Hypothalamus (tissue), 51 donors: ENCODE data around the gene CACNA1C.
"Not testable (repeated sequence)": the region's sequence is repeated elsewhere in the genome, so short reads cannot be mapped to it uniquely, and the experiment has no call there.

Experiments
- DNase-seq, 51 donors: peaks; one replicate each; lab custom pipeline; 2025; lab: John Stamatoyannopoulos, UW

Gene CACNA1C

GRCh38 chr12:2070440-2071045, 17.8 kb downstream of the CACNA1C start:
- no peak for DNase-seq

DNA sequence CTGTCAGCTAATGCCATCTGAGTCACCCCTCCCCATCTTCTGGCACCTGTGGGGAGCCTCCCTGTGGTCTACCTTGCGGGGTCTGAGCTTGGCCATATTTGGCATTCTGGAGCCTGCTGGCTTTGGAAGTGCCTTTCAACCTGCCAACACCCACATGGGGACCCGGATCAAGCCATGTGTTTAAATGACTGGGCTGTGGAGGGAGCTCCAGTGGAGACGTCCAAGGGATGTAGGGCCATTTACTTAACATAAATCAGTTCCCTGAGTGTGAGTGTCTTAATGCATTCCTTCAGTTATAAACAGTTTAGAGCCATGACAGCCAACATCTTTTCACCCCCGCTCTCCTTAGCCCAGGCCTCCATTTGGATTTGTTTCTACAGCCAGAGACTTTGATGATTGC, 22.0 kb downstream of the CACNA1C start:
- no peak for DNase-seq

GRCh38 chr12:2075508-2076195, 22.9 kb downstream of the CACNA1C start:
- DNase-seq = no peak

DNA sequence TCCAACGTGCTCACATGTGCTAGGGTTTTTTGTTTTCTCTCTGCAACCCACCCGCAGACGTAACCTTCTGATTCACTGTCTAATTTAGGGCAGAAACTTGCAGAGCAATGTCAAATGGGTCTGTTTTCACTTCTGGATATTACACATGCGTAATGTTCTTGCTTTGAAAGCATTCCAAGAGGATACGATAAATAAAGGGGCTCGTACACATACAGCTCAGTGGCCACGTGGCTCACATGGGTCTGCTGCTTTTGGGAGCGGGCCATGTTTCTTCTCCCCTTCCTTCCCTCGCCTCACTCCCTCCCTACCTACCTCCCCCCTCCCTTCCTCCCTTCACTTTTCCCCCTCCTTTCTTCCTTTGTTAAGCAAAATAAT, 23.4 kb downstream of the CACNA1C start:
- DNase-seq = peak in 1 of 51 donors; percentile 21

DNA sequence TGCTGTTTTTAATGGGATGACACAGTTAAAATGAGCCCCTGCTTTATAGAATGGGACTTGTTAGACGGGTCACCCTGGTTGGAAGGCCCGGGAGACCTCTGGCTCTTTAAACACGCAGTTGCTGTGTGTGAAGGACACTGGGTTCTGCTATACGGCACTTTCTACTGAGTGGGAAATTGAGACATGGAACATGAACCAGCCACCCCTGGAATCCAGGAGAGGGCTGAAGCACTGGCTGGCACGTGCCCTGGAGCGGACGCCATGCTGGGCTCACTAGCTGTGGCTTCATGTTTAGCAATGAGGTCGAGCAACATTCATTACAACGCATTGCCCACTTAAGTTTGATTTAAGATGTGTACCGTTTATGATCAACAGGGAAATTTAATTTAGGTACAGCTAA, 23.9 kb downstream of the CACNA1C start:
- no peak for DNase-seq

DNA sequence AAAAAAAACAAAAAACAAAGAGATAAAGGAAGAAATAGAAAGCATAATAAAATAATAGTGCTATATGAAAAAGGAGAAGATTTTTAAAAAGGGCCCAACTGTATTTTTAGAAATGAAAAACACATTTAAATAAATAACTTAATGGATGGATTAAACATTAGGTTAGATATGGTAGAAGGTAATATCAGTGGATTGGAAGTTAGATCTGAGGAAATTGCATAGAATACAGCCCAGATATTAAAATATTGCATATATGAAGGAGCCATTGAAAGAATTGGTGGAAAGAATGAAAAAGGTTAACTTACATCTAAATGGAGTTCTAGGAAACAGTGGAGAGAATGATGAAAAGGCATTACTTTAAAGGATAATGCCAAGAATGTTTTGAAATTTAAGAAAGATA, 27.8 kb downstream of the CACNA1C start:
- no peak for DNase-seq

- DNase-seq = no peak
These were observed 29.5 kb downstream of the CACNA1C start for GRCh38 chr12:2082321-2082720.

- DNase-seq = no peak
These were observed 30.2 kb downstream of the CACNA1C start for GRCh38 chr12:2083008-2083407.

GRCh38 chr12:2083561-2083960, 30.8 kb downstream of the CACNA1C start:
- no peak for DNase-seq

DNA sequence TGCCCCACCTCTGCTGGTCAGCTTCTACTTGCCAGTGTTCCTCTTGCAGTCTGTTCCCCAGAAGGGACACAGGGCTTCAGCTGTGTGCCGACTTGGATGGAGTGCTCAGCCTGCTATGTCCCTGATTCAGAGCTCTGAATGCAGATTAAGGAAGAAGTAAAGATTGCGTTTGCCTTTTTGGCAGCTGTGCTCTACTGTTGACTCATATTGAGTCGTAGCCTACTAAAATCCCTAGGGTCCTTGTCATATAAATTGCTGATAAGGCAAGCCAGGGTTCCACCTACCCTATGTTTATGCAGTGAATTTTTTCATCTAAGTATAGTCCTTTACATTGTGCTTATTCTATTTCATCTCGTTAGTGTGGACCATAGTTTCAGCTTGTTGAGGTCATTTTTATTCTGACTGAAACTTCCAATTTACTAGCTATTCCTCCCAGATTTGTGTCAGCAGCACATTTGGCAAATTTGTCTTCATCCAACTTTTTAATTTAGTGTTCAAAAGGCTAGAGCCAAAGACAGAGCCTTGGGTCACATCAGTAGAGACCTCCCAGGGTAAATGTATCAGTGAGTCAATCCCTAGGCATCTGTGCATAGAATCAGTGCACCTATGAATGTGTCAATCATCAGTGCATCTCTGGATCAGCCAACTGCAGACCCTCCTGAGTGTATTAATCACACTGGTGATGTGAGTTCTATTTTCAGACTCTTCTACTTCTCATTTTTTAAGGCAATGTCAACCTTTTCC, 31.9 kb downstream of the CACNA1C start:
- no peak for DNase-seq

GRCh38 chr12:2092354-2092753, 39.6 kb downstream of the CACNA1C start:
- DNase-seq = no peak

DNA sequence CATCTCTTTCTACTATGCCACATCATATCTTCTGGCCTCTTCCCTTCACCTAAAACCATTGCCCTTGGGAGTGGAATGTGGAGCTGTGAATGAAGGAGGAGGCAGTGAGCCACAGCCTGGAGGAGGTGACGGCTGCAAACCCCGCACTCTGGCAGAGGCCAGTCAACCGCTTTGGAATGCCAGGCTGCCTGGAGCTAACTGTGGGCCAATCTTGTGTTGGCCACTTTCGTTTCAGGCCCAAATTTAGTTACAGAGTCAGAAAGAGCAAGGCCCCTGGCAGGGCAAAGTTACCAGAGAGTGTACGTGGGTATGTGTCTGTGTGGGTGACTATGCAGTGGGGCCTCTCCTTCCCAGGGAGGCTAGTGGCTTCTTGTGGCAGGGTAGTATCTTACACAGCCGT, 40.1 kb downstream of the CACNA1C start:
- DNase-seq = no peak

- no peak for DNase-seq
These were observed 41.8 kb downstream of the CACNA1C start for GRCh38 chr12:2094597-2094996.

GRCh38 chr12:2095878-2096277, 43.1 kb downstream of the CACNA1C start:
- DNase-seq = no peak

GRCh38 chr12:2097617-2098016, 44.8 kb downstream of the CACNA1C start:
- DNase-seq = no peak

- DNase-seq = no peak
These were observed 46.1 kb downstream of the CACNA1C start for GRCh38 chr12:2098852-2099251.

- no peak for DNase-seq
These were observed 46.8 kb downstream of the CACNA1C start for GRCh38 chr12:2099595-2099994.

GRCh38 chr12:2101359-2101758, 48.6 kb downstream of the CACNA1C start:
- no peak for DNase-seq

DNA sequence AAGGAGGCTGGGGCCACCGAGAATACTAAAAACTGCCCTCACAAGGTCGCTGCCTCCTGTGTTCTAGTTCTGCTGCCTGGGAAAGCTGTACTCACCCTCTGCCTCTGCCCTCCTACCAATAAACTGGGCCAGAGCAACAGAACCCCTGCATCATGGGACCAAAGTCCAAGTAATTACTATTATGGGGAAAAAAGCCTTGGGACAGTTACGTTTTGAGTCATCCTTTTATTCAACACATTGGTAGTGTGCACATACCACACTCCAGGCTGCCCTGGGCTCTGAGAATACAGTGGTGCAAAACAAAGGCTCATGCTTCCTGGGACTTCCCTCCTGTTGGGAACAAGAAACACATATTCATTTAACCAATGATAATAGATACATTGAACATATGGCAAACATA, 49.0 kb downstream of the CACNA1C start:
- DNase-seq = no peak

DNA sequence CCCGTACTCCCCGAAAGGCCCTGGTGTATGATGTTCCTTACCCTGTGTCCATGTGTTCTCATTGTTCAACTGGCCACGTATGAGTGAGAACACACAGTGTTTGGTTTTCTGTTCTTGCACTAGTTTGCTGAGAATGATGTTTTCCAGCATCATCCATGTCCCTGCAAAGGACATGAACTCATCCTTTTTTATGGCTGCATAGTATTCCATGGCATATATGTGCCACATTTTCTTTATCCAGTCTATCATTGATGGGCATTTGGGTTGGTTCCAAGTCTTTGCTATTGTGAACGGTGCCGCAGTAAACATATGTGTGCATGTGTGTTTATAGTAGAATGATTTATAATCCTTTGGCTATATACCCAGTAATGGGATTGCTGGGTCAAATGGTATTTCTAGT, 49.9 kb downstream of the CACNA1C start:
- DNase-seq = not testable (repeated sequence)

DNA sequence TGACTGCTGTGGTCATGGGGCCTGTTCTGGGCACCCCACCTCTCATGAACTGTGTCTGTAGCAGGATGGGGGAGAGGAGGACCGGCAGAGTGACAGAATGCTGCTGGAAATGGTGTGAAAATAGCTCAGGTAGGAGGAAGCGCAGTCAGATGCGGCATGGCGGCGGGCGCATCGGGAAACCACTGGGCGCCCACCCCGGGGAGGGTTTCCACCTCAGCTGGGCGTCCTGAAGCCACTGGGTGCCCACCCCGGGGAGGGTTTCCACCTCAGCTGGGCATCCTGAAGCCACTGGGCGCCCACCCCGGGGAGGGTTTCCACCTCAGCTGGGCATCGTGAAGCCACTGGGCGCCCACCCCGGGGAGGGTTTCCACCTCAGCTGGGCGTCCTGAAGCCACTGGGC, 52.6 kb downstream of the CACNA1C start:
- not testable (repeated sequence) for DNase-seq

DNA sequence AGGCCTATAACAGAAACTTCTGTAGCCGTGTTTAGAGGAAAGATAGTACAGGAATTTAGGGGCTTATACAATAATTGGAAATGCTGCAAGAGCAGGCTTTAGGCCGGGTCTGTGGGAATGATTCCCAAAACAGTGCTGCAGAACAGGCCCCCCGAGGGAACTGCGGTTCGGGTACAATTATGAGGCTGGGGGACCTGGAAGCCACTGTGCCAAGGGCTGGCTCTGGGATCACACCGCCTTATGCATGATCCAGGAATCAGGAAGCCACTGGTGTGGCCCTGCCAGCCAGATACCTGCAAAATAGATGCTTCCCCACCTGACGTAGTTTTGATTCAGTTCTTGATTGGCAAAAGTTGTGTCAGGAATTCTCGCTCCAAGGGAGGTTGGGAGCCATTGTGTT, 55.4 kb downstream of the CACNA1C start:
- no peak for DNase-seq
